GM21723 (cell line): Measurements from ENCODE around the gene FERD3L.
"Not testable (repeated sequence)": the region's sequence is repeated elsewhere in the genome, so short reads cannot be mapped to it uniquely, and the experiment has no call there.

ENCODE experiments used
- ATAC-seq: cut with Tn5 transposase; IDR thresholded peaks from one replicate; pipeline ENCODE4 v1.9.1; 2021; ENCODE audit warnings: mild to moderate bottlenecking, moderate library complexity; ENCODE audit not compliant: unreplicated experiment

FERD3L gene, protein sequence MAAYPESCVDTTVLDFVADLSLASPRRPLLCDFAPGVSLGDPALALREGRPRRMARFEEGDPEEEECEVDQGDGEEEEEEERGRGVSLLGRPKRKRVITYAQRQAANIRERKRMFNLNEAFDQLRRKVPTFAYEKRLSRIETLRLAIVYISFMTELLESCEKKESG

GRCh38 chr7:19144661-19145433 is at the start of gene FERD3L:
Gene FERD3L (minus strand): TSS chr7:19145421. CDS start chr7:19145362, 59 bp downstream.
- no peak for ATAC-seq

- ATAC-seq: not testable (repeated sequence)
Observed at GRCh38 chr7:19194417-19194816, 49.2 kb upstream of the FERD3L start.

DNA sequence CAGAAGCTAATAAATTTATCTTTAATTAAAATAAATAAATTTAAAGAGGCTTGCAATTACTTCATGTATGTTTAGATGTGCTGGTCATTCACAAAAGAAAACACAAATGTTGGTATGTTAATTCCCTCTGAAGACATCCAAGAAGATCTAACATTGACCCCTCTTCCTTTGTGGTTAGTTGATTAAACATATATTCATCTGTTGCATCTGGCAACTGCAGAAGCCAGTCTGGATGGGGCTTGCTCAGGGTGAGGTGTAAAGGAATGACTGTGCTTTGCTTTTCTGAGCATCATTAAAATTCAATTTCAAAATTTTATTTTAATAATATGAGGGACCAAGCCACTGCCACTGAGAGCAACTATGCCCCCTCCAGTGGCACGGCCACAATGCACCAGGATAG is 36.4 kb upstream of the FERD3L start:
- ATAC-seq: no peak

DNA sequence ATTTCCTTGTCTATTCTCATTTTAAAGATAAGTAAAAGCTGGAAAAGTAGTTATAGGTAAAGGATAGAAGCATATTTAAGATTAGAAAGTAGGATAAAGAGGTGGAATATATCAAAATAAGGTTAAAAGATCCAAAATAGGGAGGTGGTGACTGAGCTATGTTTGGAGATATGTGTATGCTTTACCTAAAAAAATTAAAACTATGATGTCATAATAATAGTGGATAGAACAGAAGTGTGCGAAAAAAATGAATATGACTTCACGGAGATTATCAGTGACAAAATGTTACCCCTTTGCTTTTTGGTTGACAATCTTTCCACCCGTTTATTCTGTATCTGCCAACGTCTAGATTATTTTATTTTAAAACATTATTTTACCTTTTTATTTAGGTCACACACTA is 33.4 kb upstream of the FERD3L start:
- no peak for ATAC-seq

DNA sequence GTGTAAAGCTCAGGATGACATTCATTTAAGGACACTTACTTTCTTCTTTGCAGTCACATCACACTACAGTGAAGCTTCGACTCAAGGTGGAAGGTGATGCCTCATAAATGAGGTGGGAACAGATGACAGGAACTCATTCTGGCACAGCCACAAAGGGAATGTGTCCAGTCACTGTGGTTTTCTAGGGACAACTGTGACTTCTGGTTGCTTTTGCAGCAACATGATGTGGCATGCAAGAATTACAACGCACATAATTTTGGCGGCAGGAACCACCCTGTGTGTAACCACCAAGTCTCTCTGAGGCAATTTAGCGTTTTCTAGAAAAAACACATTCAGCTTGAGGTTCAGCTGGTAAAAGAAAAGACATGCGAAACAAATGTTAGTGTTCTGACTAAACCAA is 32.0 kb upstream of the FERD3L start:
- no peak for ATAC-seq

- ATAC-seq: no peak
Observed at GRCh38 chr7:19175241-19175640, 30.0 kb upstream of the FERD3L start.

GRCh38 chr7:19161671-19162070 is 16.4 kb upstream of the FERD3L start:
- no peak for ATAC-seq

DNA sequence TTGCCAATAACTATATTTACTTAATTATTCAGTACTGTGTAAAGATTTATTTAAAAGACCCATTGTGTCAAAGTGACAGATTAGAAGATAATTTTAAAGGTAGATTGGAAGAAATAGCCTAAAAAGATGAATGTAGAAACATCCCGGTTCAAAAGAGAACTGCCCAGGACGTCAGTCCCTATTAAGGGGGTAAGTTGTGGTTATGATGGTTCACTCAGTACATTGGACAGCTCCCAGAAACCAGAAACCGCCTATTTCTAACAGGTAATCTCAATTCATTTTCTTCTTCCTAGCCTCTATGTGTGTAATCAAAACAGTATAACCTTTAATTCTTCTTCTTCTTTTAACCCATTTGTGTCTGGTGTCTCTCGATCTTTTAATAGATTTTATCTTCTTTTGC is 1.5 kb upstream of the FERD3L start:
- no peak for ATAC-seq

- ATAC-seq: no peak
Observed at GRCh38 chr7:19145434-19146115, 354 bp upstream of the FERD3L start.

DNA sequence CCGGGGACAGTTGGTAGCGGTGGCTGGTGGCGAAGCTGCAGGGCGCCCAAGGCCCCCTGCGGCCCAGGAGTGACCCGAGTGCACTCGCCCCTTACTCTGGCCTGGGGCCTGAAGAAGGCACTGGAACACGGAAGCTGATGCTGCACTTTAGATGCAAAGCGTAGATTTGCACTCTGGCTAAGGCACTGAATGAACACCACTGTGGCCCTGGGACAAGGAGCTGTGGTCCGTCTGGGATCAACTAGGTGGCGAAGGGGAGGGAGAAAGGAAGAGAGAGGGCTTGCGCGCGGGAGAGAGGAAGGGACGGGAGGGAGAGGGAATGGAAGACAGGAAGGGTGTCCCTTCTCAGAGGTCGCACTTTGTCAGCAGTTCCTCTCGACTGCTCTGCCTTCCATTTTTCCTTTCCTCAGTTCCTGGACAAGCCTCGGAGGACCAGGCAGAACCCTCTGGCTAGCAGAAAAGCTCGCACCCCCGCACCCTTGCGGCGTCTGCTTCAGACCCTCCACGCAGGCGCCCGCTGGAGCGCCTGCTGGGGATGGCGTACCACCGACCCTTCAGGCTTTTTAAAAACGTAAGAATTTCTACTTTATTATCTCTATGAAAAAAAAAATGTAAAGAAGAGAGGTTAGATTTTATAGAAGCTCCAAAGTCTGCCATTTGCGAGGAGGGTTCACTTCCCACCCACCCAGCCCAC is 1.2 kb downstream of the FERD3L start:
- ATAC-seq: no peak

- ATAC-seq: no peak
Observed at GRCh38 chr7:19139706-19140327, 5.4 kb downstream of the FERD3L start.

- no peak for ATAC-seq
Observed at GRCh38 chr7:19133886-19134285, 11.3 kb downstream of the FERD3L start.

DNA sequence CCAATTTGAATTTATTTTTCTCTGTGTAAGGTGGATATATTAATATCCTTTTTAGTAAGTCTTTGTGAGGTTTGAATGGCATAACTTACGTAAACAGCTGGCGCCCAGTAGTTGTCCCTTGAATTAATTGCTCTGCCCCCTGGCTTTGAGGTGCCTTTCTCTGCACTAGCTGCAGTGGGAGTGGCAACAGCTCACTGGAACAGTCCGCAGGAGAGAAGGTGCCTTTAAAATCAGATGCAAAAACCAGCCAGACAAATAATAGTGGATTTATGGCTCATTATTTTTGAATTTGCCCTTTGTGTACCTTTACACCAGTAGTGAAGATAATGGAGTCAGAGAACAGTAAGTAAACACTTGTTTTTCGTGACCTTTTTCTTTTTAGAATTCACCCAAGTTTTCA is 11.8 kb downstream of the FERD3L start:
- ATAC-seq: no peak

- no peak for ATAC-seq
Observed at GRCh38 chr7:19128856-19129255, 16.4 kb downstream of the FERD3L start.

DNA sequence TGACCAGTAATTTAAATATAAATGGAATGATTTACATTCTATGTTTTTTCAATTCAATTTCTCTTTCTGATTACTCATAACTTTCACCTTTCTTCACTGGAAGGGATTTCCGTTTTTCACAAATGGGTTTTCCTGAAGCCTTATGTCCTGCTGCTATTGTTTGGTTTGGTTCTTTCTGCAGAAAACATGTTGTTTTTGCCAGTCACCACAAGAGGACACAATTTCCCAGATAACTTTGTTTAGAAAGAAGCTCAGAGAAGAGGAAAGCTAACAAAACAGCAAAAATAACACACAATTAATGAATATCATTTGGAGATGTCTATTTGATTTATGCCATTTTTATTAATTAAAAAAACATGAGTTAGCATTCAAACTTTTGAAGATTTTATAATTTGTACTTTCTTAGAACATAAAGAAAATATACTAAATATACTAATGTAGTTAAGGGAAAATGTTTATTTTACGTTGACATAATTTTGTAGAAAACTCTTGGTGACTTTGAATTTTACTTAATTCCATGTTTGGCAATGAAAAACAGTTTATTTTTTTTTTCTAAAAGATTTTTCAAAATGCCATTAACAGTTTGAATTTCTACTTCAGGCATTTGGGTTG is 23.1 kb downstream of the FERD3L start:
- no peak for ATAC-seq

- no peak for ATAC-seq
Observed at GRCh38 chr7:19119870-19120486, 25.2 kb downstream of the FERD3L start.

GRCh38 chr7:19119372-19119771 is 25.8 kb downstream of the FERD3L start:
- ATAC-seq: no peak

- ATAC-seq: no peak
Observed at GRCh38 chr7:19118636-19119371, 26.4 kb downstream of the FERD3L start.

- ATAC-seq: no peak
Observed at GRCh38 chr7:19117870-19118608, 27.2 kb downstream of the FERD3L start.
